ENCODE measurements around the gene TIGD4. TPM values are rescaled to one million over a fixed set of nuclear protein-coding genes. Genes with fewer than 3 reads are reported as not detected.

Gene TIGD4
- total RNA-seq, 2 experiments from 2014 or later: 0.27 to 0.47 TPM

DNA sequence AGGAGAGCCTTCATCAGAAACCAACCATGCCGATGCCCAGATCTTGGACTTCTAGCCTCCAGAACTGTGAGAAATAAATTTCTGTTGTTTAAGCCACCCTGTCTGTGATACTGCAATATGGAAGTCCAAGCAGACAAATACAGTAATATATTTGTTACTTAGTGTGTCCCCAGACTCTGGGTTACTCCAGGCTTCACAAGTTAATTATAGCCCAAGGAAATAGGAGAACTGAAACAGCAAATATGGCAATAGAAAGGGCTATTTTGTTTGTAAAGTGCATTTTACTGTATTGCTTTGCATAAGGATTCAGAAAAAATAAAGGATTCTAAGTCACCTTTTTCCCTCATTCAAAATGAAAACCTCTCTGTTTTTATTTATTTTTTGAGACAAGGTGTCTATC lies 15.7 kb downstream of the TIGD4 start:
- intact Hi-C loops (cut with micrococcal nuclease): no loop called here
- TF ChIP-seq, protein P1, sequence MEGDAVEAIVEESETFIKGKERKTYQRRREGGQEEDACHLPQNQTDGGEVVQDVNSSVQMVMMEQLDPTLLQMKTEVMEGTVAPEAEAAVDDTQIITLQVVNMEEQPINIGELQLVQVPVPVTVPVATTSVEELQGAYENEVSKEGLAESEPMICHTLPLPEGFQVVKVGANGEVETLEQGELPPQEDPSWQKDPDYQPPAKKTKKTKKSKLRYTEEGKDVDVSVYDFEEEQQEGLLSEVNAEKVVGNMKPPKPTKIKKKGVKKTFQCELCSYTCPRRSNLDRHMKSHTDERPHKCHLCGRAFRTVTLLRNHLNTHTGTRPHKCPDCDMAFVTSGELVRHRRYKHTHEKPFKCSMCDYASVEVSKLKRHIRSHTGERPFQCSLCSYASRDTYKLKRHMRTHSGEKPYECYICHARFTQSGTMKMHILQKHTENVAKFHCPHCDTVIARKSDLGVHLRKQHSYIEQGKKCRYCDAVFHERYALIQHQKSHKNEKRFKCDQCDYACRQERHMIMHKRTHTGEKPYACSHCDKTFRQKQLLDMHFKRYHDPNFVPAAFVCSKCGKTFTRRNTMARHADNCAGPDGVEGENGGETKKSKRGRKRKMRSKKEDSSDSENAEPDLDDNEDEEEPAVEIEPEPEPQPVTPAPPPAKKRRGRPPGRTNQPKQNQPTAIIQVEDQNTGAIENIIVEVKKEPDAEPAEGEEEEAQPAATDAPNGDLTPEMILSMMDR (IDR thresholded peaks at IDR 0.05): no peak
- Mint-ChIP-seq H3K9me3 (no peaks in the 10 kb centered on the region), H3K4me1 (ENCODE audit: low read depth) (no peaks in the 10 kb centered on the region), H3K27me3 (peaks cover 7% of the 10 kb centered on the region), H3K36me3 (ENCODE audit: low read depth) (no peaks in the 10 kb centered on the region), H3K4me3 (no peak overlapping the region), H3K27ac (no peak overlapping the region)
- no peak for DNase-seq
- ChIA-PET POLR2A (no interaction called here), CTCF (interaction anchor here (0.8 to 1.4 kb wide), 2 partner anchors 16 to 68 kb away, joined by 3 to 4 read pairs; partner anchors contain the start of genes ARFIP1 and TIGD4)
- no peak for ATAC-seq

DNA sequence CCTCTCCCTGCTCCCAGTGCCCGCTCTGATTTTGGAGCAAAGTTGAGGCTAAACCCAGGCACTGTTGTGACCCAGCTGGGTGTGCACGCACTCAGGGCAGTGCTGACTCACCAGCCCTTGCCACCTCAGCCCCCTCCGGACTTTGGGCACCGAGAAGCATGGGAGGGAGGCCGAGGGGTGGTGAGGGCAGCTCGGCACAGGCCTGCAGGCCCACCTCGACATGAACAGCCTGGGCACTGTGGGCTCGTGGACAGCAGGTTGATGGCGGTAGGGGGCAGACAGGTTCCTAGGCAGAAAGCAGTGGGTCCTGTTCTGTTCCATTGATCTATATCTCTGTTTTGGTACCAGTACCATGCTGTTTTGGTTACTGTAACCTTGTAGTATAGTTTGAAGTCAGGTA lies 30.9 kb downstream of the TIGD4 start:
- DNase-seq (no peak), ATAC-seq (no peak)
- H3K4me1 Mint-ChIP-seq (ENCODE audit: low read depth): no peaks in the 10 kb centered on the region
- H3K36me3 Mint-ChIP-seq (ENCODE audit: low read depth): no peaks in the 10 kb centered on the region
- no peaks in the 10 kb centered on the region for H3K9me3 Mint-ChIP-seq
- H3K27me3 Mint-ChIP-seq: no peaks in the 10 kb centered on the region
- POLR2A ChIA-PET: no interaction called here
- intact Hi-C loops (cut with micrococcal nuclease): no loop called here
- H3K27ac Mint-ChIP-seq: no peak overlapping the region
- TF ChIP-seq, protein P1 (IDR thresholded peaks at IDR 0.05): no peak
- no peak overlapping the region for H3K4me3 Mint-ChIP-seq
- CTCF ChIA-PET: no interaction called here

DNA sequence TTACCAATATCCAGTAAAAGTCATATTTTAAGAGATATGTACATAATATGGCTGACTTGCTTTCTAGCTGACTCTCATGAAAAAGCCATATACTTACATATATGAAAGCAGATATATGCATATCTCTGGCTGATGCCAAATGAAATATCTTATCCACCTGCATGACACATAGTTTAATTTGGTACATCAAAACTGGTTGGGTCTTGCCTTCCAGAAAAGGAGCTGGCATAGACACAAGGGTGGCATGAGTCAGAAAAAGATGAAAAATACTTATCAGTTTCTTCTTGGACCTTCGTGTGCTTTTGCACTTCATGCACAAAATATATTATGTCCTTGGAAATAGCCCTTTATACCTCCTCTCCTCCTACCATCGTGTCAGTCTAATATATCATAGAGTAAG lies 32.1 kb downstream of the TIGD4 start:
- ChIA-PET POLR2A (no interaction called here), CTCF (no interaction called here)
- no peak overlapping the region for H3K4me3 Mint-ChIP-seq
- no peaks in the 10 kb centered on the region for H3K27me3 Mint-ChIP-seq
- intact Hi-C loops (cut with micrococcal nuclease): no loop called here
- no peaks in the 10 kb centered on the region for H3K4me1 Mint-ChIP-seq (ENCODE audit: low read depth)
- no peak overlapping the region for H3K27ac Mint-ChIP-seq
- TF ChIP-seq, protein P1 (IDR thresholded peaks at IDR 0.05): no peak
- no peaks in the 10 kb centered on the region for H3K9me3 Mint-ChIP-seq
- DNase-seq: no peak
- H3K36me3 Mint-ChIP-seq (ENCODE audit: low read depth): no peaks in the 10 kb centered on the region
- ATAC-seq: no peak

GRCh38 chr4:152738827-152739226 lies 40.7 kb downstream of the TIGD4 start:
- Mint-ChIP-seq H3K36me3 (ENCODE audit: low read depth) (no peaks in the 10 kb centered on the region), H3K27me3 (peaks cover 3% of the 10 kb centered on the region), H3K27ac (no peak overlapping the region), H3K4me3 (no peak overlapping the region), H3K4me1 (ENCODE audit: low read depth) (no peaks in the 10 kb centered on the region), H3K9me3 (no peaks in the 10 kb centered on the region)
- TF ChIP-seq, protein P1 (IDR thresholded peaks at IDR 0.05): no peak
- POLR2A ChIA-PET: interaction anchor here (0.6 kb wide), 1 partner anchor 267 kb away, joined by 3 read pairs; no protein-coding TSS in a partner anchor
- no peak for DNase-seq
- CTCF ChIA-PET: interaction anchor here (1.2 to 1.7 kb wide), 2 partner anchors 99 to 238 kb away, joined by 3 to 5 read pairs; no protein-coding TSS in a partner anchor
- no peak for ATAC-seq
- intact Hi-C loops (cut with micrococcal nuclease): loop anchor here (2.0 kb wide), 1 partner anchor 328 kb away; no protein-coding TSS in a partner anchor

- intact Hi-C loops (cut with micrococcal nuclease): no loop called here
- CTCF ChIA-PET: interaction anchor here (0.7 to 8.0 kb wide), 16 partner anchors 8 to 327 kb away, joined by 3 to 47 read pairs (median 4); no protein-coding TSS in a partner anchor
- ATAC-seq (no peak), DNase-seq (no peak)
- peaks cover 3% of the 10 kb centered on the region for H3K27me3 Mint-ChIP-seq
- H3K36me3 Mint-ChIP-seq (ENCODE audit: low read depth): no peaks in the 10 kb centered on the region
- H3K4me3 Mint-ChIP-seq: no peak overlapping the region
- POLR2A ChIA-PET: no interaction called here
- no peaks in the 10 kb centered on the region for H3K9me3 Mint-ChIP-seq
- TF ChIP-seq, protein P1 (IDR thresholded peaks at IDR 0.05): no peak
- no peaks in the 10 kb centered on the region for H3K4me1 Mint-ChIP-seq (ENCODE audit: low read depth)
- no peak overlapping the region for H3K27ac Mint-ChIP-seq
These were observed 43.6 kb downstream of the TIGD4 start for GRCh38 chr4:152735906-152736305.
